CD8-positive, alpha-beta memory T cell (primary cell): ENCODE results near the gene CCT5. TPM values are rescaled to one million over a fixed set of nuclear protein-coding genes. Genes with fewer than 3 reads are reported as not detected.

Experiments
- CTCF ChIA-PET: fragments of 350-600 bp; sonication (Branson Sonifier 250); formaldehyde crosslinking; loops from one replicate; lab custom pipeline; 2021; ENCODE audit warnings: antibody characterized with exemption; lab: Charles Lee
- POLR2A ChIA-PET: fragments of 350-600 bp; sonication (Branson Sonifier 250); formaldehyde crosslinking; loops from one replicate; lab custom pipeline; 2021; ENCODE audit warnings: antibody characterized with exemption; lab: Charles Lee
- DNase-seq, 5 donors: peaks; one replicate each; pipeline versions ENCODE4 v3.0.0 to v3.0.0-alpha.2; 2020 to 2022; ENCODE audit warnings: mixed read lengths in 1 of 5
- H3K27ac ChIP-seq: one replicate; pipeline ENCODE4 v1.7.0; 2013; ENCODE audit warnings: low read depth, mild to moderate bottlenecking, low read length, moderate library complexity
- H3K27me3 ChIP-seq: 2 replicates; pipeline ENCODE4 v1.7.0; 2013; ENCODE audit warnings: low read length, mild to moderate bottlenecking; ENCODE audit not compliant: insufficient read depth, poor library complexity, severe bottlenecking
- H3K36me3 ChIP-seq: 2 replicates; pipeline ENCODE4 v1.7.0; 2013; ENCODE audit warnings: mild to moderate bottlenecking, low read length, moderate library complexity; ENCODE audit not compliant: insufficient read depth
- H3K4me1 ChIP-seq: 2 replicates; pipeline ENCODE4 v1.7.0; 2013; ENCODE audit warnings: mild to moderate bottlenecking, low read length, moderate library complexity; ENCODE audit not compliant: insufficient read depth
- H3K4me3 ChIP-seq: 2 replicates; pipeline ENCODE4 v1.7.0; 2013; ENCODE audit warnings: mild to moderate bottlenecking, low read length
- H3K9me3 ChIP-seq: 2 replicates; pipeline ENCODE4 v1.7.0; 2013; ENCODE audit warnings: mild to moderate bottlenecking, low read length
- H3K27ac Mint-ChIP-seq, 8 donors: one replicate each; pipeline ENCODE4 v1.8.0; 2020 to 2021; ENCODE audit warnings: mixed read lengths in 8 of 8, mild to moderate bottlenecking in 6 of 8, inconsistent platforms in 3 of 8, moderate library complexity in 3 of 8
- H3K27me3 Mint-ChIP-seq, 2 donors: one replicate each; pipeline ENCODE4 v1.8.0; 2020 to 2021; ENCODE audit warnings: mixed read lengths in 2 of 2, mild to moderate bottlenecking in 1 of 2, moderate library complexity in 1 of 2
- H3K36me3 Mint-ChIP-seq, 3 donors: one replicate each; pipeline ENCODE4 v1.8.0; 2020 to 2021; ENCODE audit warnings: mixed read lengths in 3 of 3, inconsistent platforms in 1 of 3, mild to moderate bottlenecking in 1 of 3
- H3K4me1 Mint-ChIP-seq, 3 donors: one replicate each; pipeline ENCODE4 v1.8.0; 2020 to 2021; ENCODE audit warnings: mixed read lengths in 3 of 3, inconsistent platforms in 1 of 3, mild to moderate bottlenecking in 1 of 3
- H3K4me3 Mint-ChIP-seq, 7 donors: one replicate each; pipeline ENCODE4 v1.8.0; 2020 to 2021; ENCODE audit warnings: mixed read lengths in 7 of 7, mild to moderate bottlenecking in 6 of 7, moderate library complexity in 4 of 7, inconsistent platforms in 2 of 7
- H3K9me3 Mint-ChIP-seq, 5 donors: one replicate each; pipeline ENCODE4 v1.8.0; 2020 to 2022; ENCODE audit warnings: mixed read lengths in 5 of 5, mild to moderate bottlenecking in 3 of 5, moderate library complexity in 2 of 5, inconsistent platforms in 1 of 5
- polyA plus RNA-seq: library from polyadenylated mRNA; unstranded; fragments of 300-500 nt; fragmentation: Illumina TruSeq; gene quantifications from one replicate; pipeline ENCODE4 v1.2.3, GENCODE V29; 2021
- total RNA-seq, 2 experiments: library from RNA; stranded (reverse); gene quantifications; one replicate each; pipeline ENCODE4 v1.2.3, GENCODE V29; 2021

CCT5 gene
- total and polyA plus RNA-seq, 3 experiments from 2014 or later, result 228 to 537 (median 532) TPM

DNA sequence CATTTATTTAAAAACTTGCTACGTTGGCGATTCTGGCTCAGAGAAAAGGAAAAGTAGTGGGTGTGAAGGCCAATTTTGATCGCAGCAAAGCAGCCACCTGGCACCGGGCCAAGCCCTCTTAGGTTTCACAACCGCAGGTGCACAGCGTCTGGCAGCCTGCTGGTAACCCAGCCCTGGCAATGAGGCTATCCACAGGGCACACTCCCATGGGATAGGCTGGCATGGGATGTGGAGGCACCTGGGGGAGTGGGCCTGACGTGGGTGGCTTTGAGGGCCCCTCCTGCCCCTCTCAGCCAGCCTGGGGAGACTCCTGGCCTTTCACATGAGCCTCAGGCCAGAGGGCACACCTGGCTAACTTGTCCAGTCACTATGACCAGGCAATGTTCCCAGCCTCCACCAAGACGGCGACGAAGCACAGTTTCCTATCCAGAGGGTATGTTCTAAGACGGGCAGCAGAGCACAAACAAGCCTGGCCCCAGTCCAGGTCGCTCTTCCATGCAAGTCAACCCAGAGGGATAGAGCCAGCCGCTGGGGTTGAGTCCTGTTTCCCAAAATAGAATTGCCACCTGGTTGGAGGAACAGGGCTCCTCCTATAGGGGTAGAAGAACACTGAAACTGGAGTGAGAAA, 38.6 kb downstream of the CCT5 start:
- ChIA-PET POLR2A (no interaction called here), CTCF (no interaction called here)
- Mint-ChIP-seq H3K36me3 (peaks cover 0 to 1% (median 0%) of the 10 kb centered on the region in 3 donors), H3K27me3 (peaks cover 4 to 17% of the 10 kb centered on the region in 2 donors), H3K4me3 (no peak overlapping the region), H3K4me1 (peaks cover 7 to 13% (median 11%) of the 10 kb centered on the region in 3 donors), H3K9me3 (no peaks in the 10 kb centered on the region), H3K27ac (peak overlapping the region in 1 of 8 donors; percentile 38)
- Histone ChIP-seq H3K27ac (no peak overlapping the region), H3K36me3 (no peaks in the 10 kb centered on the region), H3K4me3 (no peak overlapping the region), H3K4me1 (no peaks in the 10 kb centered on the region), H3K27me3 (no peaks in the 10 kb centered on the region), H3K9me3 (no peaks in the 10 kb centered on the region)
- DNase-seq, result peak in 1 of 5 donors; percentile 6

DNA sequence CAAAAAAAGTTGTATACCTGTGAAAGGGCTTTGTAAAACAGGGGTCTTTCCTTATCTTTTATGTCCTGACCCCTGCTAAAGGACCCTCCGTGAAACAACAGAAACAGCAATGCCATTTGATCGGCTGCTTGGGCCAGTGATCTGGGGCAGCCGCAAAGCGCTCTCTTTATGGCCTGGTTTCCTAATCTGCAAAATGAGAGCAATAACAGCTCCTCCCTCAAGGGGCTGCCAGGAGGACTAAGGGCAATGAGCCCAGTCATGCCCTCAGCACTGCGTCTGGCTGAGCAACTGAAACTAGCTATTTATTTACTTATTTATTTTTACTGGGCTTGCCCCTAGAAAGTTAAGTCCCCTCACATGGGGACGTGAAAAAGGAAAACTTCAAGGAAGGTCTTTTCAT, 39.3 kb downstream of the CCT5 start:
- no peak for DNase-seq
- peaks cover 5 to 17% of the 10 kb centered on the region in 2 donors for H3K27me3 Mint-ChIP-seq
- H3K9me3 ChIP-seq, result no peaks in the 10 kb centered on the region
- ChIA-PET CTCF (no interaction called here), POLR2A (no interaction called here)
- H3K4me3 ChIP-seq, result no peak overlapping the region
- H3K4me1 ChIP-seq, result no peaks in the 10 kb centered on the region
- no peak overlapping the region for H3K27ac Mint-ChIP-seq
- no peak overlapping the region for H3K4me3 Mint-ChIP-seq
- H3K27ac ChIP-seq, result no peak overlapping the region
- no peaks in the 10 kb centered on the region for H3K9me3 Mint-ChIP-seq
- H3K36me3 ChIP-seq, result no peaks in the 10 kb centered on the region
- peaks cover 4 to 6% (median 5%) of the 10 kb centered on the region in 3 donors for H3K4me1 Mint-ChIP-seq
- H3K36me3 Mint-ChIP-seq, result peaks cover 0 to 4% (median 0%) of the 10 kb centered on the region in 3 donors
- no peaks in the 10 kb centered on the region for H3K27me3 ChIP-seq

DNA sequence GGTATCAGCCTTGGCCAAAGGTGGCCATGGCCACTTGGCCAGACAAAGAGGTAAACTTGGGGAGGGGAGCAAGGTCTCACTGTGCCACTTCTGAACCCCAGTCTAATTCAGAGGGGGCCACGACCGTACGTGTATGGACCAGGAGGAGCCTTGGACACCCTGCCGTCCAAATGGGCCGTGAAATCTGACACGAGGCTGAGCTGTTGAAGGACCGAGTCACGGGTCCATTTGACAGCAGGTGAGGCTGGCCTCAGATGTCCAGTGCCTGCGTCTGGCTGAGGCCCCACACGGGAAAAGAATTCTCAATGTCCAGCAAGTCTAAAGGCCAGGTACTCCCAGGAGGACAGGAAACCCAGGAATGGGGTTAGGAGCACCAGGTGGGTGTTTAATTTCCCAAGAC, 39.9 kb downstream of the CCT5 start:
- H3K27ac ChIP-seq, result no peak overlapping the region
- Mint-ChIP-seq H3K36me3 (peaks cover 0 to 4% (median 0%) of the 10 kb centered on the region in 3 donors), H3K4me1 (peaks cover 4 to 5% (median 5%) of the 10 kb centered on the region in 3 donors), H3K4me3 (no peak overlapping the region), H3K9me3 (no peaks in the 10 kb centered on the region), H3K27ac (no peak overlapping the region), H3K27me3 (peaks cover 8 to 21% of the 10 kb centered on the region in 2 donors)
- no peaks in the 10 kb centered on the region for H3K4me1 ChIP-seq
- H3K36me3 ChIP-seq, result no peaks in the 10 kb centered on the region
- no peak overlapping the region for H3K4me3 ChIP-seq
- no peaks in the 10 kb centered on the region for H3K27me3 ChIP-seq
- CTCF ChIA-PET, result no interaction called here
- POLR2A ChIA-PET, result no interaction called here
- no peak for DNase-seq
- H3K9me3 ChIP-seq, result no peaks in the 10 kb centered on the region

DNA sequence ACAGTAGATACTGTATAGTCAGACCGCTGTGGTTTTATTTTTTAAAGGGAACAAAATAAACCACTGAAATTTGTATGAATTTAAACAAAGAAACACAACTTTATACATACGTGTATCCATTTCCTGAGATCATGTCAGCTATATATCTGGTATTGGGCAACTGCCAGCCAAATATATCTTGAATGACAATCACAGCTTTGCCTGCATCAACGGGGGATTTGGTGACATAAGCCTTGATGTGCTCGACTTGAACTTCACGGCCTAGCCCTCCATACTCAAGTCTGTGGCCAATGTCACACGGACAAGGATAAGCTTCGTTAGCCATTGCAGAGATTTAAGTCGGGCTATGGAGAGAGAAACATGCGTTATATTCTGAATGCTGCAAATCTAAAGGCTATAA, 40.4 kb downstream of the CCT5 start:
- Histone ChIP-seq H3K36me3 (no peaks in the 10 kb centered on the region), H3K9me3 (no peaks in the 10 kb centered on the region), H3K4me1 (no peaks in the 10 kb centered on the region), H3K4me3 (no peak overlapping the region), H3K27me3 (no peaks in the 10 kb centered on the region), H3K27ac (no peak overlapping the region)
- Mint-ChIP-seq H3K36me3 (peaks cover 0 to 4% (median 0%) of the 10 kb centered on the region in 3 donors), H3K9me3 (no peaks in the 10 kb centered on the region), H3K4me3 (no peak overlapping the region), H3K27ac (no peak overlapping the region), H3K27me3 (peaks cover 8 to 21% of the 10 kb centered on the region in 2 donors), H3K4me1 (peaks cover 4 to 5% (median 5%) of the 10 kb centered on the region in 3 donors)
- CTCF ChIA-PET, result no interaction called here
- no peak for DNase-seq
- POLR2A ChIA-PET, result no interaction called here

DNA sequence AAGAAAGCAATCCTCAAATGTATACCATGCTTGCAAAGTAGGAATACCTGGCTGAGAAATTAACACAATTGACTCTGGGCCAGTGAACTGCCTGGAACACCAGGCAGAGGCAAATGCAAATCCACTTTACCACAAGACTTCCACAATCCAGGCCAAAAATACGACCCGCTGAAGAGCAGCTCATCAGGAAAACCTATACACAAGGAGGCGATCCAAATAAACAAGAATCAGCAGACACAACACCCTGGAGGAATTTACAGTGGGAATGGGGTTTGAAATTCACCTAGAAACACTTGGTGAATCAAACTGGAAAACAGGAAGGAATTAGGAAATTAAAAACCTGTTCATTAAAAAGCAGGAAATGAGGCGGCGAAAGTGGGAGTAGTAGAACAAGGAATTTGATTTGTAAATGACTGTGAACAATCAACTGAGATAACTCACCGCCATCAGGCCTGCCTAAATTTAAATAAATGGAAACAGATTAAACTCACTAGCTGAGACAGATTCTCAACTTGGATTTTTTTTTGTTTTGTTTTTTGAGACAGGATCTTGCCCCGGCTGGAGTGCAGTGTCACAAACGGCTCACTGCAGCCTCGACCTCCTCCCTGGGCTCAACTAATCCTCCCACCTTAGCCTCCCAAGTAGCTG, 41.7 kb downstream of the CCT5 start:
- no peak for DNase-seq
- Histone ChIP-seq H3K36me3 (no peaks in the 10 kb centered on the region), H3K4me3 (no peak overlapping the region), H3K27me3 (no peaks in the 10 kb centered on the region), H3K4me1 (no peaks in the 10 kb centered on the region), H3K27ac (no peak overlapping the region), H3K9me3 (no peaks in the 10 kb centered on the region)
- ChIA-PET POLR2A (no interaction called here), CTCF (interaction anchor here (1.8 kb wide), 1 partner anchor 8 kb away, joined by 6 read pairs; no protein-coding TSS in a partner anchor)
- H3K4me1 Mint-ChIP-seq, result peaks cover 4 to 5% (median 5%) of the 10 kb centered on the region in 3 donors
- peaks cover 0 to 5% (median 0%) of the 10 kb centered on the region in 3 donors for H3K36me3 Mint-ChIP-seq
- no peak overlapping the region for H3K4me3 Mint-ChIP-seq
- H3K27me3 Mint-ChIP-seq, result peaks cover 8 to 20% of the 10 kb centered on the region in 2 donors
- peak overlapping the region in 1 of 8 donors; percentile 52 for H3K27ac Mint-ChIP-seq
- no peaks in the 10 kb centered on the region for H3K9me3 Mint-ChIP-seq

DNA sequence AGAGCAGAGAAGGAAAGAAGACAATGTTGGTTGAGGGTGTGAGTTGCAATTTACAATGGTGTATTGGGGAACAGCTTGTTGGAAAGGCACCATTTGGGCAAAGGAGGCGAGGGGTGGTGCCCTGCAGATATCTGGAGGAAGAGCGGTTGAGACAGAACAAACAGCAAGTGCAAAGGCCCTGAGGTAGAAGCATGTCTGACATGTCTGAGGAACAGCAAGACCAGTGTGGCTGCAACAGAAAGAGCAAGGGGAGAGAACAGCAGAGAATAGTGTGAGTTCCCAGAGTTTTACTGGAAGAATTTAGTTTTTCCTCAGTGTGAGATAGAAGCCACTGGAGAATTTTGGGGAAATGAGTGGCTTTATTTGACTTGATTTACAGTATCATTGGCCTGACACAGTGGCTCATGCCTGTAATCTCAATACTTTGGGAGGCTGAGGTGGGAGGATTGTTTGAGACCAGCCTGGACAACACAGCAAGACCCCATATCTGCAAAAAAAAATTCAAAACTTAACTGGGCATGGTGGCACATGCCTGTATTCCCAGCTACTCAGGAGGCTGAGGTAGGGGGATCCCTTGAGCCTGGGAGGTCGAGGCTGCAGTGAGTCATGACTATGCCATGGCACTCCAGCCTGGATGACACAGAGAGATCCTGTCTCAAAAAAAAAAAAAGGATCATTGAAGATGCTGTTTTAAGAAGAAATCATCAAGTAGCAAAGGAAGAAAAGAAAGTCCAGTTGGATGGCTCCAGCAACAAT, 44.0 kb downstream of the CCT5 start:
- no peak overlapping the region for H3K4me3 ChIP-seq
- DNase-seq, result no peak
- peaks cover 11 to 17% of the 10 kb centered on the region in 2 donors for H3K27me3 Mint-ChIP-seq
- H3K27ac Mint-ChIP-seq, result no peak overlapping the region
- no peak overlapping the region for H3K27ac ChIP-seq
- H3K4me1 Mint-ChIP-seq, result no peaks in the 10 kb centered on the region
- H3K9me3 Mint-ChIP-seq, result no peaks in the 10 kb centered on the region
- no peaks in the 10 kb centered on the region for H3K27me3 ChIP-seq
- H3K4me3 Mint-ChIP-seq, result no peak overlapping the region
- no peaks in the 10 kb centered on the region for H3K4me1 ChIP-seq
- POLR2A ChIA-PET, result no interaction called here
- no peaks in the 10 kb centered on the region for H3K36me3 ChIP-seq
- no peaks in the 10 kb centered on the region for H3K9me3 ChIP-seq
- H3K36me3 Mint-ChIP-seq, result peaks cover 0 to 5% (median 0%) of the 10 kb centered on the region in 3 donors
- CTCF ChIA-PET, result interaction anchor here (1.1 kb wide), 1 partner anchor 10 kb away, joined by 4 read pairs; no protein-coding TSS in a partner anchor

DNA sequence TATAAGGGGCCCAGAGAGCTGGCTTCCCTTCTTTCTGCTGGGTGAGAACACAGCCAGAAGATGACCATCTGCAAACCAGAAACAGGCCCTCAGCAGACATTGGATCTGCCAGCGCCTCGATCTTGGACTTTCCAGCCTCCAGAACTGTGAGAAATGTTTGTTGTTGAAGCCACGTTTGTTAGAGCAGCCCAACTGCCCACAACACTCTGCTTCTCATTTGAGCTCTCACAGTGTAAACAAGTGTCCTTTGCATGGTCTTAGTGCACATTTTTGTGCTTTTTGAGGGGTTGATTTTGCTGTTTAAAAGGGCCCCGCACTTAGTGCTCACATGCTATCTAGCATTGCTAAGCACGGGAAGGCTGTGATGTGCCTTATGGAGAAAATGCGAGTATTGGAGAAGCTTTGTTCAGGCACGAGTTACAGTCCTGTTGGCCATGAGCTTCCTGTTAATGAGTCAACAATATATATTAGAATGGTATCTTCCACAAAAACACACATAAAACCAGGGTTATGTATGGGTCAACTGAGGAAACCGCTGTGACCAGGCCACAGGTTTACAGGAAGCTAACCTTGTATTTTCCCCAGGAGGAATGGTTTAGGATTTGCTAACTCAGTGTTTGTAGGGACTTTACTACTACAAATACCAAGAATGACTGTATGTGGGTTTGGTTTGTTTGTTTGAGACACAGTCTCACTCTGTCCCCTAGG, 45.7 kb downstream of the CCT5 start:
- Histone ChIP-seq H3K4me3 (no peak overlapping the region), H3K27ac (peak overlapping the region; percentile 43), H3K4me1 (no peaks in the 10 kb centered on the region), H3K27me3 (no peaks in the 10 kb centered on the region), H3K9me3 (no peaks in the 10 kb centered on the region), H3K36me3 (no peaks in the 10 kb centered on the region)
- Mint-ChIP-seq H3K4me1 (no peaks in the 10 kb centered on the region), H3K36me3 (peaks cover 0 to 5% (median 0%) of the 10 kb centered on the region in 3 donors), H3K4me3 (no peak overlapping the region), H3K27ac (no peak overlapping the region), H3K9me3 (no peaks in the 10 kb centered on the region), H3K27me3 (peaks cover 10 to 15% of the 10 kb centered on the region in 2 donors)
- no peak for DNase-seq
- ChIA-PET CTCF (interaction anchor here (1.0 kb wide), 1 partner anchor 12 kb away, joined by 3 read pairs; no protein-coding TSS in a partner anchor), POLR2A (interaction anchor here (1.1 kb wide), 1 partner anchor 57 kb away, joined by 3 read pairs; the partner anchor contains the start of gene MARCHF6)
